Endodermal cell (in vitro differentiated cells): ENCODE data around the gene C6orf118. TPM values are rescaled to one million over a fixed set of nuclear protein-coding genes. Genes with fewer than 3 reads are reported as not detected.

Source experiments
- DNase-seq: peaks from one replicate; pipeline ENCODE4 v3.0.0-alpha.2; 2017
- H3K27ac ChIP-seq: 2 replicates; pipeline ENCODE4 v1.5.1; 2013; ENCODE audit warnings: mild to moderate bottlenecking, low read depth, low read length, moderate library complexity
- H3K27me3 ChIP-seq: 2 replicates; pipeline ENCODE4 v1.6.1; 2013; ENCODE audit warnings: mild to moderate bottlenecking, low read length, moderate library complexity; ENCODE audit not compliant: insufficient read depth, control insufficient read depth, poor library complexity, severe bottlenecking
- H3K36me3 ChIP-seq: 2 replicates; pipeline ENCODE4 v1.7.0; 2013; ENCODE audit warnings: mild to moderate bottlenecking, low read length, moderate library complexity; ENCODE audit not compliant: control insufficient read depth, insufficient read depth
- H3K4me1 ChIP-seq: one replicate; pipeline ENCODE4 v1.7.0; 2013; ENCODE audit warnings: low read length; ENCODE audit not compliant: control insufficient read depth, insufficient read depth
- H3K4me3 ChIP-seq: 2 replicates; pipeline ENCODE4 v1.5.1; 2013; ENCODE audit warnings: mild to moderate bottlenecking, low read length, moderate library complexity
- H3K9ac ChIP-seq: 2 replicates; pipeline ENCODE4 v1.6.1; 2013; ENCODE audit warnings: mild to moderate bottlenecking, low read length, moderate library complexity; ENCODE audit not compliant: poor library complexity, severe bottlenecking; ENCODE audit errors: extremely low read depth
- H3K9me3 ChIP-seq: 2 replicates; pipeline ENCODE4 v1.6.1; 2013; ENCODE audit warnings: mild to moderate bottlenecking, low read length, moderate library complexity; ENCODE audit not compliant: control insufficient read depth
- H3K27ac Mint-ChIP-seq: 2 replicates; pipeline ENCODE4 v1.8.0; 2020; ENCODE audit warnings: mixed read lengths
- H3K27me3 Mint-ChIP-seq: 2 replicates; pipeline ENCODE4 v1.8.0; 2021; ENCODE audit warnings: mild to moderate bottlenecking, mixed read lengths; ENCODE audit not compliant: insufficient read depth
- H3K36me3 Mint-ChIP-seq: 2 replicates; pipeline ENCODE4 v1.8.0; 2020; ENCODE audit warnings: low read depth, mixed read lengths
- H3K4me1 Mint-ChIP-seq: 2 replicates; pipeline ENCODE4 v1.8.0; 2020; ENCODE audit warnings: mixed read lengths
- H3K4me3 Mint-ChIP-seq: 2 replicates; pipeline ENCODE4 v1.8.0; 2020; ENCODE audit warnings: mild to moderate bottlenecking, moderate library complexity, mixed read lengths
- H3K9me3 Mint-ChIP-seq: 2 replicates; pipeline ENCODE4 v1.8.0; 2020; ENCODE audit warnings: mild to moderate bottlenecking, mixed read lengths
- CTCF ChIP-seq: fragments of 200-600 bp; sonication (generic); conservative IDR thresholded peaks from 2 replicates; pipeline ENCODE4 v1.5.0; 2021; ENCODE audit warnings: antibody characterized with exemption, mild to moderate bottlenecking
- WGBS, 2 experiments: methylation state at CpG; one replicate each; pipeline versions ENCODE4 v1.1.5 to v1.1.7; 2013; ENCODE audit warnings: missing lambda C conversion rate in 2 of 2, mixed read lengths in 1 of 2; ENCODE audit not compliant: insufficient coverage in 1 of 2, insufficient read length in 1 of 2; 5-methylcytosine and 5-hydroxymethylcytosine counted together
- total RNA-seq, 2 donors: library from RNA; stranded (reverse); fragmentation: NEBNext Ultra II Directional in 1 of 2; extraction: Animal tissue kit (Norgen Biotek cat#: 25700) in 1 of 2; gene quantifications; 2 replicates in 1 of 2; 3 replicates in 1 of 2; pipeline ENCODE4 v1.2.1, GENCODE V29; 2021

The C6orf118 gene
- total RNA-seq, 2 donors from 2014 or later = 0.58 to 1.1 TPM

DNA sequence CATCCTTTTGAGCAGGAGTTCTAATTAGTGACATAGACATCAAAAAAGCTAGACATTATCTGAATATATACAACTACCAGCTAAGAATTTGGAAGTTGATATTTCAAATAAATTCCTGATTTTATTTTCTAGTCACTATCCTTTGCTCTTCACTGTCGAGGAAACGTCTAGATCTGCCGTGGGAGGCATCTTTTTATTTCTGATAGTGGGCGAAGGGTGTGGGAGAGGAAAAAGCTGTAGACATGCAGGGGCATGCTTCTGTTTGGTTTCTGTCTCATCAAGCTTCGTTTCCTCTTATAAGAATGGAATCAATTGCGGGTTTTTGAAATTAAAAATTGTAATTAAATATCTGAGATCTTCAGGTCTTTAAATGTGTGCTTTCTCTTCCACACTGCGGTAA, 16.2 kb upstream of the C6orf118 start:
- peaks cover 15% of the 10 kb centered on the region for H3K9me3 ChIP-seq
- no peak overlapping the region for H3K4me3 Mint-ChIP-seq
- no peak for DNase-seq
- H3K4me1 ChIP-seq = no peaks in the 10 kb centered on the region
- H3K27me3 ChIP-seq = no peaks in the 10 kb centered on the region
- TF ChIP-seq CTCF = no peak
- 93 to 100% methylated on average over 4 to 7 of the region's 7 CpGs for WGBS, 2 experiments
- no peak overlapping the region for H3K27ac Mint-ChIP-seq
- no peaks in the 10 kb centered on the region for H3K36me3 Mint-ChIP-seq
- H3K9me3 Mint-ChIP-seq = peaks cover 24% of the 10 kb centered on the region
- H3K4me1 Mint-ChIP-seq = no peaks in the 10 kb centered on the region
- H3K27ac ChIP-seq = no peak overlapping the region
- no peak overlapping the region for H3K9ac ChIP-seq
- H3K36me3 ChIP-seq = peaks cover 17% of the 10 kb centered on the region
- H3K27me3 Mint-ChIP-seq = no peaks in the 10 kb centered on the region
- H3K4me3 ChIP-seq = no peak overlapping the region

DNA sequence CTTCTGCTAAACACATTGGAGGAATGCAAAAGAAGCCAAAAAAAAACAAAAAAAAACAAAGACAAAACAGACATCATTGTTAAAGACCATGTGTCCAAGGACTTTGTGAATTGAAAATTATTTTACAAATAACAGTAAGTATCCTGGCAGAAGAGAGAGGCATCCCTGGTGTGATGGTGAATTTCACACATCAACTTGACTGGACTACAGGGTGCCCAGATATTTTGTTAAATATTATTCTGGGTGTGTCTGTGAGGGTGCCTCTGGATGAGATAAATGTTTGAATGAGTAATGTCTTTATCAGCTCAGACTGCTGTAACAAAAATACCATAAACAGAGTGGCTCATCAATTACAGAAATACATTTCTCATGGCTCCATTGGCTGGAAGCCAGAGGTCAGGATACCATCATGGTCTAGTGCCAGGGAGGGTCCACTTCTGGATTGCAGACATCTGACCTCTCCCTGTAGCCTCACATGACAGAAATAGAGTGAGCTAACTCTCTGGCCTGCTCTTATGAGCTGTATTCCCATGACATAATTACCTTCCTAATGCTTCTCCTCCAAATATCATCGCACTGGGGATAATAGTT, 12.2 kb upstream of the C6orf118 start:
- H3K4me1 ChIP-seq = no peaks in the 10 kb centered on the region
- no peak for DNase-seq
- no peak for TF ChIP-seq CTCF
- Mint-ChIP-seq H3K27me3 (no peaks in the 10 kb centered on the region), H3K9me3 (peaks cover 31% of the 10 kb centered on the region), H3K36me3 (no peaks in the 10 kb centered on the region), H3K4me1 (no peaks in the 10 kb centered on the region), H3K27ac (no peak overlapping the region), H3K4me3 (no peak overlapping the region)
- H3K9me3 ChIP-seq = peaks cover 19% of the 10 kb centered on the region
- H3K27me3 ChIP-seq = no peaks in the 10 kb centered on the region
- no peak overlapping the region for H3K9ac ChIP-seq
- no peak overlapping the region for H3K4me3 ChIP-seq
- H3K36me3 ChIP-seq = no peaks in the 10 kb centered on the region
- no peak overlapping the region for H3K27ac ChIP-seq
- WGBS, 2 experiments = 80 to 86% methylated on average over 1 of the region's 1 CpG

DNA sequence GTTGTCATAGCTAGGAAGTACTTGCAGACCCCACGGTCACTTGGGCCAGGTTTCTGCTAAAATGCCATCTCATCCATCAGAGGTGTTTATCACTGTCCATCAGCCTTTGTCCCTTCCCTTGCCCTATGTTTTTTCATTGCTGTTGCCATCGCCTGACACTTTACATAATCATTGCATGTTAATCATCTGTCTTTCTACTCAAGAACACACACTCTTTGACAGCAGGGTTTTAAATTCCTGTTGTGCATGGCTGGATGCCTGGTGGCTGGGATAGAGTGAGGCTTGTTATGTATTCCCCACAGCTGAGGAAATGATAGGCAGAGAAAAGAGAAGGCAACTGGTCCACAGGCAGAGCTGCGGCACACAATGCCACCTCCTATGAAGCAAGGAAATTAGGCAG, 11.7 kb upstream of the C6orf118 start:
- WGBS, 2 experiments = 75 to 94% methylated on average over 2 to 3 of the region's 3 CpGs
- no peaks in the 10 kb centered on the region for H3K27me3 Mint-ChIP-seq

More for the DNA sequence above, 11.7 kb upstream of the C6orf118 start:
- DNase-seq = no peak
- peaks cover 31% of the 10 kb centered on the region for H3K9me3 Mint-ChIP-seq
- H3K4me3 Mint-ChIP-seq = no peak overlapping the region
- H3K27ac Mint-ChIP-seq = no peak overlapping the region
- H3K4me1 ChIP-seq = no peaks in the 10 kb centered on the region
- TF ChIP-seq CTCF = no peak
- no peaks in the 10 kb centered on the region for H3K4me1 Mint-ChIP-seq
- no peaks in the 10 kb centered on the region for H3K36me3 ChIP-seq
- no peak overlapping the region for H3K9ac ChIP-seq
- no peaks in the 10 kb centered on the region for H3K36me3 Mint-ChIP-seq
- H3K27ac ChIP-seq = no peak overlapping the region
- peaks cover 19% of the 10 kb centered on the region for H3K9me3 ChIP-seq
- H3K4me3 ChIP-seq = no peak overlapping the region
- H3K27me3 ChIP-seq = no peaks in the 10 kb centered on the region
